Activated CD4-positive, alpha-beta T cell treated with anti-CD3 and anti-CD28 coated beads, Interleukin-2, amount 50 U/mL, for 48 hours (primary cell): ENCODE data around the gene TMEM234.

Experiments
- DNase-seq, 2 experiments: peaks; one replicate each; pipeline ENCODE4 v3.0.0-alpha.2; 2020

TMEM234 gene

DNA sequence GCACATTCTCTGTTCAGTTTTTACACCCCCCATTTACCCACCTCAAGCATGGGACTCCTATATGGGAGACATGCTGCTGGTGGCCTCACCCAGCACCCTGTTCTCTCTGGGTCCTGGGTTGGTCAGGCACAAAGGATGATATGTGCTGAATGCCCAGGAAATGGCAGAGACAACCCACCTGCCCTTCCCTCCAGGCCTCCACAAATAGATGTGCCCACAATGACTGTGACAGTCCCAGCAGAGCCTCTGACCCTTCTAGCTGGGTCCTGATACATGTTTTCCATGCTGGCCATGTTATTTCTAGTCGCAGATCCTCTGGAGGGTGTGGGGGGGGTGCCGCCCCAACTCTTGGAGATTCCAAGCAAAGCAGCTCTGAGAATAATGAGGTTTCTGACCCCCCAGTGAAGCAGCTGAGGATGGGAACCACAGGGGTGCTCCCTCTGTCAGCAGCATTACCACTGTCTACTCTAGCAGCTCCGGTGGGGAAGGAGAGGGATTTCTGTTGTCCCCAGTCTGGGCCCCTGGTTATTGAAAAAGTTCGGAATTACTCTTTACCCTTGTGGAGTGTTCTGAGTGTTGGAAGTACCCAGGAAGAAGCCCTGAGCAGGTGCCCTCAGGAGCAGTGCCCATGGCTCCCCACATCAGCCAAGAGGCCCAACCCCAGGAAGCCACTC is 23.0 kb downstream of the TMEM234 start:
- no peak for DNase-seq

GRCh38 chr1:32198237-32199042 is 23.7 kb downstream of the TMEM234 start:
- DNase-seq, result no peak

- no peak for DNase-seq
These were observed 24.3 kb downstream of the TMEM234 start for GRCh38 chr1:32197837-32198236.

DNA sequence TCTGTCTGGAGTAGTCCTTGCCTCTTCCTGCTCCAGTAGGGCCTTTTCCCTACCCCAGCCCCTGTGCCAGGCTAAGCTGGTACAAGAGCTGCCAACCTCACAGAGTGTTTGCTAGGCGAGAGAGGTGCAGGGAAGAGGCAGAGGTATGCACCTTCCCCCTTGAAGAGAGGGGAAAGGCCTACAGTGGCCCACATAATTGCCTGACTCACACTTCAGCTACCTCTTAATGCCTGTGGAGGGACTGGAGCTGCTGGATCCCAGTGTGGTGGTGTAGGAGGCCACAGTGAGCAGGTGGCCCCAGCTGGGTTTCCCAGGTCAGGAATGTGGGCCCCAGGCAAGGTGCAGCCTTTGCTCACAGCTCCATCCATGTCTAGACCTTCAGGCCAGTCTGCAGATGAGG is 25.1 kb downstream of the TMEM234 start:
- DNase-seq, result no peak

DNA sequence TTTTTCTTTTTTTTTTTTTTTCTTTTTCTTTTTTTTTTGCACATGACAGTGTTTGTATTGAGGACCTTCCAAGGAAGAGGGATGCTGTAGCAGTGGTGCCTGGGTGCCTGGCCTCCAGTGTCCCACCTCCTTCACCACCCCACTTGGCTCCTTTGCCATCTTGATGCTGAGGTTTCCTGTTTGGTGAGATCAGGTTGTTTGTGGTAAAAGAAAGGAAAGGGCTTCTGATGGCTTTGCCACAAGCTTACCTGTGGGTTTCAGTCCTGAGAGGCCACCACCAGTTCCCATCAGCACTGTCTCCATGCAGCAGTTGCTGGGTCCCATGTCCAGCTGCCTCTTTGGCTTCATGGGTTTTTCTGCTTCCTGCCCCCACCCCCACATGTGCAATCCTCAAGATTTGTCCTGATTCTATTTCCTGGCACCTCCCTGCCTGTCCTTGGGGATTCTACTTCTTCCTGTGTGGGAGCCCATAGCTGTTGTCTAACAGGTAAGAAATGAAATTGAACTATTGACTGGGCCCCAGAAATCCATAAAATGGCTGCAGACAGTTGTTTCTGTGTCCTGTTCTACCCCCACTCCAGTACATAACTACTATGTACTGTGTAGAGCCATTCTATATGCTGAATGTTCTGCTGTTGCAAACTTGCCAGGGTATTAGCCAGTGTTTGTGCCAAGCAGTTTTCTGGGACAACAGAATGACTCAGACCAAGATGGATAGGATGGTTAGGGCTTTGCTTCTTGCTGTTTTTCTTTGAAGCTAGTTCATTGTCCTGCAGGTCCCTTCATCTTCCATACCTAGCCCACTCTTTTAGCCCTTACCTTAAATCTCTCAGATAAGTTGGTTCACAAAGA is 26.0 kb downstream of the TMEM234 start:
- DNase-seq, result no peak

DNA sequence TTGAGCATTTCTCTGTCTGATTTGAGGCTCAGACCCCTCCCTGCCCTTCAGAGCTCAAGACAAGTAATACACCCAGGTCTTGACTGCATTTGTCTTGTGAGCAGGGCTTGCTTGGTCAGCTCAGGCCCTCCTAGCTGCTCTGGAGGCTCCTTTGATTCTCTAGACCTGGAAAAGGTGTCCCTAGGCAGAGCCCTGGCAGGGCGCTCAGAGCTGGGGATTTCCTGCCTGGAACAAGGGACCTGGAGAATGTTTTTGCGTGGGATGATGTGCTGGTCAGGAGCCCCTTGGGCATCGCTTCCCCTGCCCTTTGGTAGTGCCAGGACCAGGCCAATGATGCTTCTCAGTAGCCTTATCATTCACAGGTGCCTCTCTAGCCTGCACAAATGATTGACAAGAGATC is 26.6 kb downstream of the TMEM234 start:
- DNase-seq, result no peak

DNA sequence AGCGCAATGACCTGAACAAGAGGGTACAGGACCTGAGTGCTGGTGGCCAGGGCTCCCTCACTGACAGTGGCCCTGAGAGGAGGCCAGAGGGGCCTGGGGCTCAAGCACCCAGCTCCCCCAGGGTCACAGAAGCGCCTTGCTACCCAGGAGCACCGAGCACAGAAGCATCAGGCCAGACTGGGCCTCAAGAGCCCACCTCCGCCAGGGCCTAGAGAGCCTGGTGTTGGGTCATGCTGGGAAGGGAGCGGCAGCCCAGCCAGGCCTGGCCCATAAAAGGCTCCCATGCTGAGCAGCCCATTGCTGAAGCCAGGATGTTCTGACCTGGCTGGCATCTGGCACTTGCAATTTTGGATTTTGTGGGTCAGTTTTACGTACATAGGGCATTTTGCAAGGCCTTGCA is 27.2 kb downstream of the TMEM234 start:
- no peak for DNase-seq

GRCh38 chr1:32192220-32192948 is 29.8 kb downstream of the TMEM234 start:
- no peak for DNase-seq

DNA sequence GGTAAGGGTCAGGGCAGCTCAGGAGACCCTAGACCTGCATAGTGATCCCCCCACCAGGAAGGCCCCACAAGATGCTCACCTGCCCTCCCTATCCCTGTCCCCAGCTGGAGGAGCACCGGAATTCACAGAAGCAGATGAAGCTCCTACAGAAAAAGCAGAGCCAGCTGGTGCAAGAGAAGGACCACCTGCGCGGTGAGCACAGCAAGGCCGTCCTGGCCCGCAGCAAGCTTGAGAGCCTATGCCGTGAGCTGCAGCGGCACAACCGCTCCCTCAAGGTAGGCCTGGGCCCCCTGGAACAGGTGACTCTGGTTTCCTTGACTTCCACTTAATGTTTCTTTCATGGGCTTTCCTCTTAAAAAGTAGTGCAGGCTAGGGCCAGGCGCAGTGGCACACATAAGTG is 34.3 kb downstream of the TMEM234 start:
- no peak for DNase-seq

DNA sequence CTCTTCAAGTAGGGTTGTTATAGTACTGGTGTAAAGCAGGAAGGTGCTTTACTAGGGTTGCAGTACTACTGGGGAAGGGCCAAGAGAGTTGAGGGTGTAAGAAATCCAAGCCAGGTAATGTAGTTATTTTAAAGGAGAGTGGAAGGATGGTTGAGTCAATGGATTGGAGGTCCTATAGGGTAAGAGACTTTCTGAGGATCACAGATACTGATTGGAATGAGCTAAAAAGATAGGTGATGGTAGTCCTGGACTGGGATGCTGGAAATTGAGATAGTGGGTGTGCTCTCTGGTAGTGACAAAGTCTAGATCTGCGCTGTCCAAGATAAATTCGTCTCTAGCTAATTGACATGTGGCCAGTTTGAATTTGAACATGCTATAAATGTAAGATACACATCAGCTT is 35.7 kb downstream of the TMEM234 start:
- DNase-seq, result no peak

- no peak for DNase-seq
These were observed 36.1 kb downstream of the TMEM234 start for GRCh38 chr1:32186077-32186476.

DNA sequence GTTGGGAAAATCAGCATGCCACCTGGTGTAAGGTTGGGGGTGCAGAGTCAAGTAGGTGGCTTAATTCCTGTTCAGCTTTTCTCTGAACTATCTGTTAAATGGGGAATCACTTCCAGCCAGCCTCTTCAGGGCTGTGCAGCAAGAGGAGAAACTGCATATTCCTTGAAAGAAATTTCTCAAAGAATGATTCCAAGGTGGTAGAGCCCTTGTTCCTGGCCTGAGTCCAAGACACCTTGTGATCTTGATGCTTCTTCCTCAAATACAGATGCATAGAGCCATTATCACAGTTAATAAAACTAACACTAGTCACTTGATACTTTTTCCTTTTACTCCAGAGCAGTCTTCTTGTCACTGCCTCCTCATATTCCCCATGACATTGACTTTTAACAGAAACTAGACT is 37.5 kb downstream of the TMEM234 start:
- no peak for DNase-seq

DNA sequence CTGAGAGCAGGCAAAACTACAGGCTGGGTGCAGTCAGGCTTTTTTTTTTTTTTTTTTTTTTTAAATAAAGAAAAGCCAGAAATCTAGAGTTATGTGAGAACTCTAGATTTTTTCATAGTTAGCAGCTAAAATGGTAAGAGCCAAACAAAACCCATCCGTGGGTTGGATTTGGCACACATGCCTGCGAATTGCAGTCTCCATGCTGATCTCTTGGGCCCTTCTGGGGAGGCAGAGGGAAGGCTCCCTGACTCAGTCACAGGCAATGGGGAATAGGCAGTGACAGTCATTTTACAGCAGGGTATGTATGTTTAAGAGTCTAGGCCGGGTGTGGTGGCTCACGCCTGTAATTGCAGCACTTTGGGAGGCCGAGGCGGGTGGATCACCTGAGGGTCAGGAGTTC is 40.1 kb downstream of the TMEM234 start:
- DNase-seq, result no peak

GRCh38 chr1:32181563-32181962 is 40.6 kb downstream of the TMEM234 start:
- DNase-seq, result no peak

DNA sequence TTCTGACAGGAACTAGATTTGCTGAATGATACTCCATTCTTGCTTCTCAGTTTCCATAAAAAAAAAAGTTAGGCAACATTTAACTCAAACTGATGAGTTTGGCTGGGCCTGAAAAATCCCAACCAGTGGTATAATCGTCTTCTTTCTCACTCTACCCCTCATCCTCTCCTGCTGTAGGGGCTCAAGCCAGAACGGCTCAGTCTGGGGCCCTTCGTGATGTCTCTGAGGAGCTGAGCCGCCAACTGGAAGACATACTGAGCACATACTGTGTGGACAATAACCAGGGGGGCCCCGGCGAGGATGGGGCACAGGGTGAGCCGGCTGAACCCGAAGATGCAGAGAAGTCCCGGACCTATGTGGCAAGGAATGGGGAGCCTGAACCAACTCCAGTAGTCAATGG is 41.1 kb downstream of the TMEM234 start:
- DNase-seq, result no peak

DNA sequence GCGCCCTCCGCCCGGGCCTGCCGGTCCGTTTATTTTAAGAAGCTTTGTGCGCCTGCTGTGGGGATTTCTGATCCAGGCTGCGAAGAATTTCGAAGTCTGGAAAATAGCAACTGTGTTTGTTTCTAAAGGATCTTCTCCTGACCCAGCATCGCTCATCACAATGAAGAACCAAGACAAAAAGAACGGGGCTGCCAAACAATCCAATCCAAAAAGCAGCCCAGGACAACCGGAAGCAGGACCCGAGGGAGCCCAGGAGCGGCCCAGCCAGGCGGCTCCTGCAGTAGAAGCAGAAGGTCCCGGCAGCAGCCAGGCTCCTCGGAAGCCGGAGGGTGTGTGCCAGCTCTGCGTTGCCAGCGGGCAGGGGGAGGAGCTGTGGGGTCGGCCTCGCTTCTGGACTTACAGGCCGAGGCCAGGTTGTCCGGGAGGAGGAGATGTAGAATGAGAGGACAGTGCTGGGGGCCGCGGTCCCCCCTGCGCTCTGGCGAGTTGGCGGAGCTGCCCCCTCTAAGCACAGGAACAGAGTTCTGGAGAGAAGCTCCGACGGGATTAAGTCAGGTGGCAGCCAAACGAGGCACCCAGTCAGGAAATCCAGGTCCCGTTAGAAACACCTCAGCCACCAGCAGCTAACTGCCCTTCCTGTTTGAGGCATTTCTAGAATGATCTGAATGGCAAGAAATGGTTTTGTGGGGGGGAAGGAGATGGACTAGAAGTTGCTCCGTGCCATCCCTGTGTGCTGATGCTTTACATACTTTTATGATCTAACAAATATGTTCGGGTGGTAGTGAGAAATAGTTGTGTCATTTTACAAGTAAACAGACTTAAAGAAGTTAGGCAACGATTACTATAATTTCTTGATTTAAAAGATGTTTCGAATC is 41.7 kb downstream of the TMEM234 start:
- DNase-seq, result peak; percentile 41 to 49

GRCh38 chr1:32179443-32180185 is 42.5 kb downstream of the TMEM234 start, which contains the start of gene TXLNA:
Gene TXLNA (plus strand): TSS chr1:32179675. CDS start chr1:32180346, 671 bp downstream.
- DNase-seq, result peak; percentile 92 to 94

DNA sequence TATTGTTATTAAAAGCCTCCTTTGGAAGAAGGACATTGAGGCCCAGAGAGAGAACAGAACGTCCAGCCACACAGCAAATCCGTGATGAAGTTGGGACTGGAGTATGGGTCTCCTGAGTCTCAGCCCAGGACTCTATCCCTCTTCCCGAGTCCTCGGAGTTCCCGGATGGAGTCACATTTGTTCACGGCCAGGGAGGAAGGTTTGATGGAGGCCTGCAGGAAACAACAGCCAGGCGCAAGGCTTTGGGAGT is 43.0 kb downstream of the TMEM234 start:
- no peak for DNase-seq

DNA sequence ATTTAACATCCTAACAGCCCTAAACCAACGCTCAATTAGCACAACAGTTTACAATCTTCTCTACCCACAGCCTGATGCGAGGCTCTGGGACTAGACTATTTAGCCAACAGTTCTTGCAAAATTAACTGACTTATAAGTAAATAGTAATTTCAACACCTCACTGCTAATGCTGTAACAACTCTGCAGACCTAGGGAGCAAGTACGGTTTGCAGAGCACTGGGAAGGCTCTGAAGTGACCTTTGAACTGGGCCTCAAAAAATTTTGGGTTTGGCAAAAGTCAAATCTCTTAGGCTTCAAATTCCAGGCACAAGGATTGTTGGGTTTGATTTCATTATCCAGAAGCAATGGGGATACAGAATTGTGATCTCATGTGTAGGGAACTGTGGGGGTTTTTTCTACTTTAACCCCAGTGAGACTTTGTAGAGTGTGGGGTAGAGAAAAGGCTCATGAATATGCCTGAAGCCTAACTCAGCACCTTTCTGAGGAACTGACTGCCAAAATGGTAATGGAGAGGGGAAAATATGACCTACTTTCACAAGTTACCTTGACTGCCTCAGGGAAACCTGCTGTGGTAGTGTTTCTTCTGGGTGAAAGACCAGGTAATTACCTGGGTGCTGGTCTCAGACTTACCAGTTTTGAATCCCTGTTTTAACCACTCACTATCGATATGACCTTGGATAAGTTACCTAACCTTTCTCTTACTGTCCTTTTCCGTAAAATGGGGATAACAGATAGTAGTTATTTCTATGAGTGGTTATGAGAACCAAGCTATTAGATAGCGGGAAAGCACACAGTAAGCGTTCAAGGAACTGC is 43.6 kb downstream of the TMEM234 start:
- DNase-seq, result no peak

GRCh38 chr1:32172621-32173245 is 49.4 kb downstream of the TMEM234 start:
- no peak for DNase-seq
